ENCODE measurements around the gene RPP21. TPM values are rescaled to one million over a fixed set of nuclear protein-coding genes. Genes with fewer than 3 reads are reported as not detected.

The RPP21 gene
- total and polyA plus RNA-seq, 10 of the 15 experiments (the other 5 are each of a cell fraction or from before 2014, with no cell fraction given), result 14.3 to 94.6 (median 42.1) TPM

GRCh38 chr6:30359276-30359675, 14.3 kb downstream of the RPP21 start:
- no TSS peak for BruUV-seq (replicated peaks)
- SMC1A ChIA-PET (ENCODE audit: uncharacterized antibody, unreplicated experiment), result interaction anchor here (1.0 to 1.8 kb wide), 2 partner anchors 42 to 121 kb away, joined by 5 to 6 read pairs; no protein-coding TSS in a partner anchor
- 28% methylated on average over 5 of the region's 5 CpGs for WGBS (ENCODE audit: insufficient coverage, insufficient replicate concordance, low lambda C conversion rate, missing lambda C conversion rate)
- TF ChIP-seq CREM (IDR thresholded peaks at IDR 0.05; ENCODE audit: low read depth) (no peak), REST (IDR thresholded peaks at IDR 0.05; ENCODE audit: low read depth, low read length) (no peak), BCLAF1 (IDR thresholded peaks at IDR 0.05) (no peak), ZBTB33 (IDR thresholded peaks at IDR 0.05) (no peak), ASH2L (IDR thresholded peaks at IDR 0.05; ENCODE audit: borderline replicate concordance, low read depth) (no peak), ZZZ3 (IDR thresholded peaks at IDR 0.05; ENCODE audit: control insufficient read depth, insufficient read length, low read depth) (no peak), IRF5 (IDR thresholded peaks at IDR 0.05; ENCODE audit: borderline replicate concordance) (no peak), HDAC2 (IDR thresholded peaks at IDR 0.05) (no peak), RAD21 (IDR thresholded peaks at IDR 0.05; ENCODE audit: insufficient read depth, low read depth, low read length) (no peak), ZNF207 (IDR thresholded peaks at IDR 0.05; ENCODE audit: borderline replicate concordance) (no peak)

More at GRCh38 chr6:30359276-30359675, 14.3 kb downstream of the RPP21 start:
- ATAC-seq (no peak), DNase-seq (ENCODE audit: low read depth, low spot score) (no peak), FAIRE-seq (no peak)
- Histone ChIP-seq H3K27me3 (replicated peaks in 1 of 2; ENCODE audit: control insufficient read depth in 2 of 2, insufficient read depth in 2 of 2, low read length in 1 of 2) (peaks cover 2 to 7% of the 10 kb centered on the region in 2 experiments; a peak in 3 of 4 replicates), H3K79me2 (ENCODE audit: control insufficient read depth, insufficient read depth, low read length) (no peaks in the 10 kb centered on the region), H3K27ac (ENCODE audit: control insufficient read depth, insufficient read depth) (no peak overlapping the region), H2AFZ (ENCODE audit: control insufficient read depth, low read depth, low read length) (no peak overlapping the region), H3K9ac (ENCODE audit: control insufficient read depth, insufficient read depth, low read length) (no peak overlapping the region), H3K9me3 (replicated peaks; ENCODE audit: control insufficient read depth, insufficient read depth, low read length) (no peaks in the 10 kb centered on the region), H4K20me1 (ENCODE audit: control insufficient read depth, insufficient read depth) (no peaks in the 10 kb centered on the region), H3K4me3 (no peak overlapping the region), H3K4me1 (ENCODE audit: control insufficient read depth, insufficient read depth, low read length) (no peaks in the 10 kb centered on the region), H3K4me2 (ENCODE audit: control insufficient read depth, insufficient read depth) (no peak overlapping the region), H3K36me3 (ENCODE audit: control insufficient read depth in 2 of 2, insufficient read depth in 2 of 2, low read length in 1 of 2) (no peaks in the 10 kb centered on the region)
- POLR2A ChIA-PET, result no interaction called here
- intact Hi-C loops (cut with micrococcal nuclease; ENCODE audit: unreplicated experiment), result no loop called here
- CTCF ChIA-PET, result interaction anchor here (0.8 to 3.5 kb wide), 14 partner anchors 8 to 143 kb away, joined by 3 to 25 read pairs (median 4); no protein-coding TSS in a partner anchor
- RAD21 ChIA-PET (ENCODE audit: unreplicated experiment), result interaction anchor here (0.8 to 1.7 kb wide), 2 partner anchors 121 to 140 kb away, joined by 5 to 7 read pairs; no protein-coding TSS in a partner anchor
- in situ Hi-C loops (cut with MboI), result no loop called here
